Melanocyte of skin (primary cell): ENCODE data around the gene PPP2R5E. TPM values are rescaled to one million over a fixed set of nuclear protein-coding genes. Genes with fewer than 3 reads are reported as not detected.

Source experiments
- small RNA-seq, 2 donors: library from RNA; depleted of rRNA; stranded (forward); fragments of <200 nt; gene quantifications; one replicate each; pipeline ENCODE3, GENCODE V24; 2012
- total RNA-seq, 2 donors: library from RNA; depleted of rRNA; stranded (reverse); fragments of >200 nt; gene quantifications; 2 replicates each; pipeline ENCODE4 v1.2.3, GENCODE V29; 2012

PPP2R5E gene
- 10 to 100 TPM; 13.8 to 24.0 TPM for total RNA-seq

GRCh38 chr14:63543000-63543825 is at the start of gene PPP2R5E:
PPP2R5E (minus strand) TSS chr14:63543377; CDS start chr14:63539685, 3,692 bp downstream.

Small RNA genes within 50 kb of the gene (small RNA-seq; reads per million reads assigned to genes)
- 0.04 to 0.06 reads per million in 2 donors for gene RF00601

Other genes with a start within 250 kb of the PPP2R5E start
- not detected for gene GPHB5, start 224.4 kb downstream of the PPP2R5E start, total RNA-seq
- gene WDR89, start 98.5 kb upstream of the PPP2R5E start, total RNA-seq: 10 to 100 TPM in 1 of 2 donors, 1 to 10 TPM in 1; 5.2 to 11.0 TPM
- gene SGPP1, start 184.7 kb upstream of the PPP2R5E start, total RNA-seq: 10 to 100 TPM; 22.7 to 25.3 TPM